Femur (tissue), 1 donor: ENCODE data around the gene DDI1.
"Not testable (repeated sequence)": the region's sequence is repeated elsewhere in the genome, so short reads cannot be mapped to it uniquely, and the experiment has no call there.

Experiments used
- DNase-seq: peaks from one replicate; pipeline ENCODE4 v3.0.0-alpha.2; 2017

DDI1 gene

GRCh38 chr11:104043142-104043541 lies 6.7 kb downstream of the DDI1 start:
- DNase-seq = no peak

- no peak for DNase-seq
Observed at GRCh38 chr11:104043678-104044239, 7.3 kb downstream of the DDI1 start.

- DNase-seq = no peak
Observed at GRCh38 chr11:104046331-104046730, 9.9 kb downstream of the DDI1 start.

- DNase-seq = not testable (repeated sequence)
Observed at GRCh38 chr11:104046858-104047257, 10.4 kb downstream of the DDI1 start.

GRCh38 chr11:104049116-104049515 lies 12.7 kb downstream of the DDI1 start:
- DNase-seq = no peak

- no peak for DNase-seq
Observed at GRCh38 chr11:104051778-104052177, 15.3 kb downstream of the DDI1 start.

GRCh38 chr11:104053743-104054478 lies 17.5 kb downstream of the DDI1 start:
- no peak for DNase-seq

- no peak for DNase-seq
Observed at GRCh38 chr11:104054911-104055529, 18.6 kb downstream of the DDI1 start.

GRCh38 chr11:104055596-104055995 lies 19.2 kb downstream of the DDI1 start:
- no peak for DNase-seq

- DNase-seq = no peak
Observed at GRCh38 chr11:104057908-104058307, 21.5 kb downstream of the DDI1 start.

- no peak for DNase-seq
Observed at GRCh38 chr11:104058680-104059079, 22.2 kb downstream of the DDI1 start.

- DNase-seq = no peak
Observed at GRCh38 chr11:104060004-104060794, 23.8 kb downstream of the DDI1 start.

- no peak for DNase-seq
Observed at GRCh38 chr11:104060820-104061219, 24.4 kb downstream of the DDI1 start.

GRCh38 chr11:104061853-104062521 lies 25.5 kb downstream of the DDI1 start:
- DNase-seq = no peak

GRCh38 chr11:104064034-104064630 lies 27.7 kb downstream of the DDI1 start:
- DNase-seq = no peak

- DNase-seq = no peak
Observed at GRCh38 chr11:104067534-104067933, 31.1 kb downstream of the DDI1 start.

GRCh38 chr11:104073950-104074705 lies 37.7 kb downstream of the DDI1 start:
- DNase-seq = peak; percentile 31

GRCh38 chr11:104075091-104075490 lies 38.7 kb downstream of the DDI1 start:
- DNase-seq = no peak

GRCh38 chr11:104075706-104076105 lies 39.3 kb downstream of the DDI1 start:
- no peak for DNase-seq

- no peak for DNase-seq
Observed at GRCh38 chr11:104076455-104076854, 40.0 kb downstream of the DDI1 start.

GRCh38 chr11:104078245-104078644 lies 41.8 kb downstream of the DDI1 start:
- no peak for DNase-seq

GRCh38 chr11:104078995-104079394 lies 42.6 kb downstream of the DDI1 start:
- no peak for DNase-seq
